Hepatocyte (in vitro differentiated cells): ENCODE measurements around the gene TNFRSF14.

Source experiments
- CTCF ChIP-seq: fragments of 200-600 bp; sonication (generic); IDR thresholded peaks from 2 replicates; pipeline ENCODE4 v1.5.1; 2016; ENCODE audit warnings: antibody characterized with exemption, mild to moderate bottlenecking; ENCODE audit not compliant: poor library complexity
- EZH2 ChIP-seq: fragments of 200-600 bp; sonication (generic); IDR thresholded peaks from 2 replicates; pipeline ENCODE4 v1.6.1; 2016; ENCODE audit warnings: antibody characterized with exemption, mild to moderate bottlenecking, borderline replicate concordance
- EZH2phosphoT487 ChIP-seq: fragments of 200-600 bp; sonication (generic); IDR thresholded peaks from one replicate; pipeline ENCODE4 v1.6.1; 2018; ENCODE audit warnings: antibody characterized with exemption, mild to moderate bottlenecking, low read depth, moderate library complexity; ENCODE audit not compliant: unreplicated experiment, severe bottlenecking

- TF ChIP-seq CTCF (no peak), EZH2 (no peak), EZH2phosphoT487 (no peak)
These were observed 38.5 kb downstream of the TNFRSF14 start for GRCh38 chr1:2594641-2595131.
